DMS53 (cell line): ENCODE measurements around the gene CNOT10.
"Not testable (repeated sequence)": the region's sequence is repeated elsewhere in the genome, so short reads cannot be mapped to it uniquely, and the experiment has no call there.

ENCODE experiments used
- DNase-seq: peaks from one replicate; lab custom pipeline; 2025; lab: John Stamatoyannopoulos, UW

Gene CNOT10

GRCh38 chr3:32759342-32759741, 74.4 kb downstream of the CNOT10 start:
- DNase-seq = no peak

GRCh38 chr3:32764481-32764880, 79.5 kb downstream of the CNOT10 start:
- no peak for DNase-seq

GRCh38 chr3:32778389-32778788, 93.4 kb downstream of the CNOT10 start:
- DNase-seq = peak; percentile 11

- DNase-seq = no peak
Observed at GRCh38 chr3:32780071-32780734, 95.2 kb downstream of the CNOT10 start.

GRCh38 chr3:32780735-32781210, 95.8 kb downstream of the CNOT10 start:
- DNase-seq = peak; percentile 43

GRCh38 chr3:32781211-32781968, 96.4 kb downstream of the CNOT10 start:
- DNase-seq = peak; percentile 76

GRCh38 chr3:32781969-32782270, 96.9 kb downstream of the CNOT10 start:
- not testable (repeated sequence) for DNase-seq

- no peak for DNase-seq
Observed at GRCh38 chr3:32782407-32782806, 97.4 kb downstream of the CNOT10 start.

GRCh38 chr3:32791833-32792232, 106.8 kb downstream of the CNOT10 start:
- DNase-seq = no peak

GRCh38 chr3:32794487-32795308, 109.7 kb downstream of the CNOT10 start:
- peak; percentile 3 for DNase-seq

GRCh38 chr3:32796384-32796950, 111.5 kb downstream of the CNOT10 start:
- not testable (repeated sequence) for DNase-seq

- DNase-seq = no peak
Observed at GRCh38 chr3:32797776-32798175, 112.8 kb downstream of the CNOT10 start.

- not testable (repeated sequence) for DNase-seq
Observed at GRCh38 chr3:32801440-32801839, 116.5 kb downstream of the CNOT10 start.

GRCh38 chr3:32813180-32813579, 128.2 kb downstream of the CNOT10 start:
- DNase-seq = peak; percentile 23

- DNase-seq = no peak
Observed at GRCh38 chr3:32814361-32814760, 129.4 kb downstream of the CNOT10 start.

GRCh38 chr3:32815841-32816438, 131.0 kb downstream of the CNOT10 start:
- no peak for DNase-seq

- peak; percentile 49 for DNase-seq
Observed at GRCh38 chr3:32816439-32817256, 131.7 kb downstream of the CNOT10 start.

GRCh38 chr3:32817257-32817557, 132.2 kb downstream of the CNOT10 start:
- no peak for DNase-seq

- peak; percentile 22 for DNase-seq
Observed at GRCh38 chr3:32817558-32818228, 132.7 kb downstream of the CNOT10 start, which contains the start of gene TRIM71. Gene TRIM71, plus strand, starts transcription at chr3:32817997. Its CDS starts 84 bp downstream, at chr3:32818081.

- peak; percentile 36 for DNase-seq
Observed at GRCh38 chr3:32818229-32818969, 133.4 kb downstream of the CNOT10 start.
